Measurements from ENCODE around the gene STEAP3. TPM values are rescaled to one million over a fixed set of nuclear protein-coding genes. Genes with fewer than 3 reads are reported as not detected.

The STEAP3 gene
- total RNA-seq, 2 donors from 2014 or later, result 0.10 to 0.13 TPM

DNA sequence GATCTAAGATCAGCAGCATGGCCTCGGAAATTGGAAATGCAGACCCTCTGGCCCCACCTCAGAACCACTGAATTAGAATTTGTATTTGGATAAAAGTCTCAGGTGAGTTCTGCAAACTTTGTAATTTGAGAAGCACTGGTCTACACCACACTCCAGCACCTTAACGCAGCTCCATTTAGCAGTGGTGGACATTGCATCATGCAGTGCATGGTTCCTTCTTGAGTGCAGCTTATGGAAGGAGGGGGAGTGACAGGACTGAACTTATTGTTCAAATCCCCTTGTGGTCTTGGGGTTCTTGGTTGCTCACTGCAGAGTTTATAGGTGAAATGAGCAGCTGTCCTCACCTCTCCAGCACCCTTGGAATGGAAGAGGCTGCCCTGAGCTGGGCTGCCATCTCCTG lies 17.4 kb upstream of the STEAP3 start:
- H3K4me3 Mint-ChIP-seq, result no peak overlapping the region
- no peaks in the 10 kb centered on the region for H3K36me3 Mint-ChIP-seq (ENCODE audit: low read depth)
- no peaks in the 10 kb centered on the region for H3K9me3 ChIP-seq (ENCODE audit: control insufficient read depth, low read length, poor library complexity, severe bottlenecking)
- peaks cover 18% of the 10 kb centered on the region for H3K27me3 Mint-ChIP-seq
- DNase-seq, result no peak
- no peak overlapping the region for H3K27ac Mint-ChIP-seq
- no peaks in the 10 kb centered on the region for H3K4me1 Mint-ChIP-seq
- ATAC-seq, result no peak

- Mint-ChIP-seq H3K27ac (no peak overlapping the region), H3K4me1 (no peaks in the 10 kb centered on the region), H3K27me3 (peaks cover 21% of the 10 kb centered on the region), H3K4me3 (no peak overlapping the region), H3K36me3 (ENCODE audit: low read depth) (no peaks in the 10 kb centered on the region)
- no peak for DNase-seq
- no peaks in the 10 kb centered on the region for H3K9me3 ChIP-seq (ENCODE audit: control insufficient read depth, low read length, poor library complexity, severe bottlenecking)
- ATAC-seq, result no peak
Measured at GRCh38 chr2:119207447-119207846, 16.2 kb upstream of the STEAP3 start.

DNA sequence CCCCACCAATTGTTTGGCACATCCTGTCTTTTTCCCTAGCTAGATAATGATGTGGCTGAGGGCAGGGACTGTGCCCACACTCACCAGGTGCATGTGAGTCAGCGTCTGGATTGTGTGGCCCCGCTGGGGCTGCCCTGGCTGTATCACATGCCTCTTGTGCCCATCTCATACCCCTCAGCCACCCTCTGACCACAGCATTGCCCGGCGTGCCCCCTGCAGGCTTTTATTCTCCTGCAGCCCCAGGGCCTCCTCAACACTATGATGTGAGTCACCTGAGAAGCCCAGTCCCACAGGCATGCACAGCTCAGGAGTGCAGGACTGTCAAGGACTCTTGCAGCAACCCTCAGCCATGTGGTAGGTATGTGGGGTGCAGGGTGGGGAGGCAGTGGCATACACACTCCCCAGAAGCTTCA lies 14.8 kb upstream of the STEAP3 start:
- ATAC-seq (no peak), DNase-seq (no peak)
- no peaks in the 10 kb centered on the region for H3K36me3 Mint-ChIP-seq (ENCODE audit: low read depth)
- no peaks in the 10 kb centered on the region for H3K9me3 ChIP-seq (ENCODE audit: control insufficient read depth, low read length, poor library complexity, severe bottlenecking)
- H3K4me3 Mint-ChIP-seq, result no peak overlapping the region
- peaks cover 23% of the 10 kb centered on the region for H3K27me3 Mint-ChIP-seq
- H3K27ac Mint-ChIP-seq, result no peak overlapping the region
- no peaks in the 10 kb centered on the region for H3K4me1 Mint-ChIP-seq

GRCh38 chr2:119212139-119212800 lies 11.4 kb upstream of the STEAP3 start:
- Mint-ChIP-seq H3K27me3 (peaks cover 23% of the 10 kb centered on the region), H3K4me3 (no peak overlapping the region), H3K27ac (no peak overlapping the region), H3K36me3 (ENCODE audit: low read depth) (no peaks in the 10 kb centered on the region), H3K4me1 (no peaks in the 10 kb centered on the region)
- ATAC-seq (no peak), DNase-seq (no peak)
- no peaks in the 10 kb centered on the region for H3K9me3 ChIP-seq (ENCODE audit: control insufficient read depth, low read length, poor library complexity, severe bottlenecking)

- Mint-ChIP-seq H3K27me3 (peaks cover 14% of the 10 kb centered on the region), H3K36me3 (ENCODE audit: low read depth) (no peaks in the 10 kb centered on the region), H3K4me1 (no peaks in the 10 kb centered on the region), H3K4me3 (no peak overlapping the region), H3K27ac (no peak overlapping the region)
- ATAC-seq (no peak), DNase-seq (no peak)
- H3K9me3 ChIP-seq (ENCODE audit: control insufficient read depth, low read length, poor library complexity, severe bottlenecking), result no peaks in the 10 kb centered on the region
Measured at GRCh38 chr2:119214453-119215037, 9.1 kb upstream of the STEAP3 start.

- Mint-ChIP-seq H3K27ac (no peak overlapping the region), H3K4me1 (peaks cover 2% of the 10 kb centered on the region), H3K36me3 (ENCODE audit: low read depth) (no peaks in the 10 kb centered on the region), H3K4me3 (no peak overlapping the region), H3K27me3 (peaks cover 31% of the 10 kb centered on the region)
- ATAC-seq (no peak), DNase-seq (no peak)
- H3K9me3 ChIP-seq (ENCODE audit: control insufficient read depth, low read length, poor library complexity, severe bottlenecking), result no peaks in the 10 kb centered on the region
Measured at GRCh38 chr2:119216994-119217393, 6.6 kb upstream of the STEAP3 start.

- DNase-seq, result no peak
- Mint-ChIP-seq H3K27ac (no peak overlapping the region), H3K27me3 (peaks cover 37% of the 10 kb centered on the region), H3K4me3 (no peak overlapping the region), H3K36me3 (ENCODE audit: low read depth) (no peaks in the 10 kb centered on the region), H3K4me1 (peaks cover 2% of the 10 kb centered on the region)
- no peaks in the 10 kb centered on the region for H3K9me3 ChIP-seq (ENCODE audit: control insufficient read depth, low read length, poor library complexity, severe bottlenecking)
- no peak for ATAC-seq
Measured at GRCh38 chr2:119218478-119219064, 5.1 kb upstream of the STEAP3 start.

DNA sequence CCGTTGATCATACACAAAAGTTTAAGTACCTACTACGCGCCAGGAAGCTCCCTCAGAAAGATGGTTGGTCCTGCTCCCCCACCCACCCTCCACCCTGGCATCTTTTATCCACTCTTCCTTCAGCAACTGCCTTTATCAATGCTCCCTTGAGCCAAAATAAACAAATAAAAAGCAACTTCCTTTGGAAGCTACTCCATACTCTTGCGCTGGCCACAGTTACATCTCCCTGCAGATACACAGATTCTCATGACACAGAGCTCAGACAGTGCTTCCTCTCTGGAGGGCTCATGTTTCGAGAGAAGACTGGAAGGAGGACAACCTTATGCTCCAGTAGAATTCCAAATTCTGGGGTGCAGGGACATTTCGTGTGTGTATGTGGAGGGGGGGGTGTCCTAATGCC lies 3.8 kb upstream of the STEAP3 start:
- ATAC-seq, result no peak

GRCh38 chr2:119220720-119221301 lies 2.8 kb upstream of the STEAP3 start:
- H3K27ac Mint-ChIP-seq, result no peak overlapping the region

More for the DNA sequence above, 3.8 kb upstream of the STEAP3 start:
- no peaks in the 10 kb centered on the region for H3K9me3 ChIP-seq (ENCODE audit: control insufficient read depth, low read length, poor library complexity, severe bottlenecking)
- H3K36me3 Mint-ChIP-seq (ENCODE audit: low read depth), result no peaks in the 10 kb centered on the region
- H3K4me1 Mint-ChIP-seq, result peaks cover 2% of the 10 kb centered on the region
- peaks cover 37% of the 10 kb centered on the region for H3K27me3 Mint-ChIP-seq
- no peak overlapping the region for H3K27ac Mint-ChIP-seq
- no peak for DNase-seq
- no peak overlapping the region for H3K4me3 Mint-ChIP-seq

GRCh38 chr2:119221609-119222008 lies 2.0 kb upstream of the STEAP3 start:
- H3K27me3 Mint-ChIP-seq, result peaks cover 47% of the 10 kb centered on the region
- H3K4me1 Mint-ChIP-seq, result peaks cover 2% of the 10 kb centered on the region
- no peaks in the 10 kb centered on the region for H3K36me3 Mint-ChIP-seq (ENCODE audit: low read depth)
- ATAC-seq (no peak), DNase-seq (no peak)
- no peaks in the 10 kb centered on the region for H3K9me3 ChIP-seq (ENCODE audit: control insufficient read depth, low read length, poor library complexity, severe bottlenecking)
- no peak overlapping the region for H3K27ac Mint-ChIP-seq
- H3K4me3 Mint-ChIP-seq, result no peak overlapping the region

More at GRCh38 chr2:119220720-119221301, 2.8 kb upstream of the STEAP3 start:
- H3K36me3 Mint-ChIP-seq (ENCODE audit: low read depth), result no peaks in the 10 kb centered on the region
- DNase-seq, result no peak
- H3K27me3 Mint-ChIP-seq, result peaks cover 39% of the 10 kb centered on the region
- no peaks in the 10 kb centered on the region for H3K9me3 ChIP-seq (ENCODE audit: control insufficient read depth, low read length, poor library complexity, severe bottlenecking)
- H3K4me1 Mint-ChIP-seq, result peaks cover 2% of the 10 kb centered on the region
- no peak for ATAC-seq
- H3K4me3 Mint-ChIP-seq, result no peak overlapping the region

DNA sequence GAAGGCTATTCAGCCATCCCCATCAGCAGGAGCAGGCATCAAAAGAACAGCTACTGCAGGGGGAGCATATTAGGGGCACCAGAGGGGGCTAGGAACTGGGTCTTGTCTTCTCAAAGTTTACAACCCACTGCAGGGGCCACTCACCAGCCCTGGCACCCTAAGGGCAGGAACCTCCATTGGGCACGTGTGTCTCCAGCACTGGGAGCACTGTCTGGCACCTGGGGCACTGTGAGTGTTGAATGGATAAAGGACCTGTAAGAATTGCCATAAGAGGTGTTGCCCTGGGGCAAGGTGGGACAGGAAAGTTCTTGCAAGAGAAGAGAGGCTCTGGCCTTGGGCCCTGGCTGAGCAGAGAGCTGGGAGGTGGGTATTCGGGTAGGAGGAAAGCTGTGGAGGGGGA lies 1.4 kb upstream of the STEAP3 start:
- ATAC-seq (no peak), DNase-seq (no peak)
- peaks cover 51% of the 10 kb centered on the region for H3K27me3 Mint-ChIP-seq
- H3K36me3 Mint-ChIP-seq (ENCODE audit: low read depth), result no peaks in the 10 kb centered on the region
- H3K9me3 ChIP-seq (ENCODE audit: control insufficient read depth, low read length, poor library complexity, severe bottlenecking), result no peaks in the 10 kb centered on the region
- H3K4me1 Mint-ChIP-seq, result peaks cover 4% of the 10 kb centered on the region
- peak overlapping the region; percentile 47 for H3K4me3 Mint-ChIP-seq
- H3K27ac Mint-ChIP-seq, result no peak overlapping the region

DNA sequence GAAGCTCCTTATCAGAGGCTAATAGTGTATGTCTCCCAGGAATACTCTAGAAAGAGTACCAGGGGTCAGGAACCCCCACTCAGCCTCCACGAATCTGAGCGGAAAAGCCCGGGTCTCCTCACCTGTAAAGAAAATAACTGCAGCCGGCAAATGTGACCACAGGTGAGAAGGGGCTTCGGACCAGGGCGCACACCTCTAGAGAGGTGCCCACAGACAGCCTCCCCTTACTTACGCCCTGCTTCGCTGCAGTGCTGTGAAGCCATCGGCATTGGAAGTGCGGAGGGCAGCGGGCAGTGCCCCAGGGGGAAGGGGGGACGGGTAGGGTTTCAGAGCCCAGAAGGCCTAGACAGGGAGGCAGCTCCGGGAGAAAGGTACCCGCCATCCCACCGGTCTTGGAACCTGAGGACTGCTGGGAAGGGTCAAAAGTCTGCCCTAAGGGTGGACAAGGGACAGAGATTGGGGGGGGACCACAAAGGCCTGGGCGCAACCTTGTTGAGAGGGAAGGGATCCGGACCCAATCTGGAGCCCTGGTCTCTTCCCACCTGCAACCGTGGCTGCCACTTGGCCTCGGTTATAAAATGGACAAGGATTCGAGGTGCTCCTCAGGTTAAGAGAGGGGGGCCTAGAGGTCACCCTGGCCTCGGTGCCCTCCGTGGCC lies 642 bp upstream of the STEAP3 start:
- Mint-ChIP-seq H3K27ac (no peak overlapping the region), H3K36me3 (ENCODE audit: low read depth) (no peaks in the 10 kb centered on the region), H3K4me3 (peak overlapping the region; percentile 77), H3K4me1 (peaks cover 4% of the 10 kb centered on the region), H3K27me3 (peaks cover 51% of the 10 kb centered on the region)
- H3K9me3 ChIP-seq (ENCODE audit: control insufficient read depth, low read length, poor library complexity, severe bottlenecking), result no peaks in the 10 kb centered on the region
- DNase-seq (no peak), ATAC-seq (no peak)

DNA sequence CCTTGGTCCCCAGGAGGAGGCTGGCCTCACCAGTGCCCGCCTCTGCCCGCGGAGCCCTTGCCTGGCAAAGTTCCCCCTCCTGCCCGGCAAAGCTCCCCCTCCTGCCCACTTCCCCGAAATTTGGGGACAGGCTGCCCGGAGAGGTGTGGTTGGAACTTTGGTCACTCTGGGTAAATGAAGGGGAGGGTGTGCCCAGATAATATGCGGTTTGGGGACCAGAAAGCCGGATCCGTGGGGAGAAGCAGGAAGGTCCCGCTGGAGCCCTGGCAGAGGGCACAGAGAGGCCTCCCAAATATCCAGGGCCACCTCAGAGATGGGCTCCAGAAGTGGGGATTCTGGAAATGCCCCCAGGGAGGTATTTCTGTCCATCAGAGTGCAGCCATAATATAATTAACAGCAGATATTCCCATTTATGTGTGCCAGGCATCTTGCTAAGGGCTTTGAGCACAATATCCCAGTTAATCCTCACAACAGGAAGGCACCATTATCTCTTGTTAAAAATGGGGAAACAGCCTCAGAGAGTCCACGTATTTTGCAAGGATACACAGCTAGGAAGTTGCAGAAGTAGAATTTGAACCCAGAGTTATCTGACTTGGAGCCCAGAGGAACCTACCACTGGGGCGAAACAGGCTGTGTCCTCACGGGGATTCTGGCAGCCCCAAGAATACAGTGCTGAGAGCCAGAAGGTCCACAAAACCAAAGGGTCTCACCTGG lies 914 bp downstream of the STEAP3 start:
- Mint-ChIP-seq H3K36me3 (ENCODE audit: low read depth) (no peaks in the 10 kb centered on the region), H3K27ac (no peak overlapping the region), H3K4me3 (peak overlapping the region; percentile 41), H3K27me3 (peaks cover 62% of the 10 kb centered on the region), H3K4me1 (peaks cover 4% of the 10 kb centered on the region)
- ATAC-seq (no peak), DNase-seq (no peak)
- no peaks in the 10 kb centered on the region for H3K9me3 ChIP-seq (ENCODE audit: control insufficient read depth, low read length, poor library complexity, severe bottlenecking)

Data from T-helper 17 cell (primary cell).